ENCODE data around the gene DNAJB8.

- TF ChIP-seq CTCF (conservative IDR thresholded peaks at IDR 0.05 in 1 of 2, IDR thresholded peaks at IDR 0.05 in 1 of 2; ENCODE audit: extremely low read depth in 1 of 2, insufficient read depth in 1 of 2, low read depth in 1 of 2, low read length in 2 of 2): no peak
- no peak for TF ChIP-seq EZH2 (IDR thresholded peaks at IDR 0.05; ENCODE audit: borderline replicate concordance, low read length)
Observed at GRCh38 chr3:128464702-128465101, 2.0 kb downstream of the DNAJB8 start.
